HG03159 (cell line): ENCODE measurements around the gene PARN.
A peak's percentile ranks its signal among the peaks of the same experiment; 100 is the strongest.
"Not testable (repeated sequence)": the region's sequence is repeated elsewhere in the genome, so short reads cannot be mapped to it uniquely, and the experiment has no call there.

ENCODE experiments used
- ATAC-seq: cut with Tn5 transposase; IDR thresholded peaks from one replicate; pipeline ENCODE4 v1.9.1; 2021; ENCODE audit warnings: mild to moderate bottlenecking, moderate library complexity; ENCODE audit not compliant: unreplicated experiment

Gene PARN

DNA sequence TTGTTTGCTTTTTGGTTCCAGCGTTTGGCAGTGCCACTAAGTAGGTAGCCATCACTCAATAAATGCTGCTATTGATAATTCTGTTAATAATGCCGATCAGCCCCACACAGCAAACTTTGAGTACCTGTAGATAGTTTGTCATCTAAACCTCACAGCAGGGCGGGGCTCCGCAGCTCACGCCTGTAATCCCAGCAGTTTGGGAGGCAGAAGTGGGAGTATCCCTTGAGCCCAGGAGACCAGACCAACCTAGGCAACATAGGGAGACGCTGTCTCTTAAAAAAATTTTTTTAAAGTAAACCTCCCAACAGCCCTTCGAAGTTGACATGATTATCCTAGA is 4.3 kb upstream of the PARN start:
- ATAC-seq, result no peak

DNA sequence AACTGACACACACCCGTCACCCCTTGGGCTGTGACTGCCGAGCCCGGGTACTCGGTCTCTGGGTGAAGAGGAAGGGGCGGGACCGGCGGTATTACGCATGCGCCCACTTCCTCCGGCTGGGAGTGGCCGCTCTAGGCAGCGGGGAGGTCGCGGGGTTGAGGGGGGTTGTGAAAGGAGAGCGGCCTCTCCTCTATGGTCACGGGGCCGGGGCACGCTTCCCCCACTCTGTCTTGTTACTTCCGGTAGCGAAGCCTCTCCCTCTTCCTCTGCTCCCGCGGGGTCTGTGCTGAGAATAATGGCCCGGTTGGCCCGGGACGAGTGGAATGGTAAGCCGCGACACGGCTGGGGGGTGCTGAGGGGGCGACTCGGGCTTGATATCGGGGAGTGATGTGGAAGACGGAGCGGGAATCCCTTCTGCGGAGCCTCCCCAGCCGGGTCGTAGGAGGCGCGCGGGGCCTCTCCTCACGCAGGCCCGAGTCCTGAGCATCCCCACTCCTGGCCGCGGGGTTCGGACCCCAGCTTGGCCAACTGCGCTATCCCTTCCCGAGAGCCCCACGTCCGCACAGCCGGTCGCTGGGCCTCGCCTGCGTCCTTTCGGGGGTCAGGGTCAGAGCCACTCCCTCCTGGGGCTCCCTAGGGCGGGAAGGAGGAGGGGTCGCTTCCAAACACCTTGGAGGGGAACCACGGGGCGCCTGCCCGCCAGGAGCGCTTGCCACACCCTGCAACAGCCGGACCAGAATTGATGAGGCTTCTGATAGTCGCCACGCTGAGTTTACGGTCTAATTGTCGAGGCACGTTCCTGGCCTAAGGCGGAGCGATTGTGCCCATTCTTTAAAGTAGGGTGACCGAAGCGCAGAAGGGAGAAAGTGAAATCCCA is 2.9 kb upstream of the PARN start, which contains the start of gene BFAR:
Gene BFAR, plus strand, starts transcription at position 259 of the 877 bp plus-strand sequence. CDS start 11,396 bp downstream, outside the sequence.
- ATAC-seq, result peak; percentile 70

DNA sequence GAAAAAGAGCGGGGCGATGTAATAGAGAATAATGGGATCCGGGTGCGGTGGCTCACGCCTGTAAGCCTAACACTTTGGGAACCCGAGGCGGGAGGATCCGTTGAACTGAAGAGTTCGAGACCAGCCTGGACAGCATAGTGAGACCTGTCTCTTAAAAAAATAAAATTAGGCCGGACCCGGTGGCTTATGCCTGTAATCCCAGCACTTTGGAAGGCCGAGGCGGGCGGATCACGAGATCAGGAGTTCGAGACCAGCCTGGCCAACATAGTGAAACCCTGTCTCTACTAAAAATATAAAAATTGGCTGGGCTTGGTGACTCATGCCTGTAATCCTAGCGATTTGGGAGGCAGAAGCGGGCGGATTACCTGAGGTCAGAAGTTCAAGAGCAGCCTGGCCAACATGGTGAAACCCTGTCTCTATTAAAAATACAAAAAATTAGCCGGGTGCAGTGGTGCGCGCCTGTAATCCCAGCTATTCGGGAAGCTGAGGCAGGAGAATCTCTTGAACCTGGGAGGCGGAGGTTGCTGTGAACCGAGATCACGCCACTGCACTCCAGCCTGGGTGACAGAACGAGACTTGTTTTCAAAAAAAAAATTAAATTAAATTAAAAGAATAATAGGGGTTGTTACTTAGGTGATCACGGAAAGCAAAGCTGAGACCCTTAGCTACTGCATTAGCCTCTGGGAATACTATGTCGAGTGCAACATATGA is 715 bp upstream of the PARN start:
- not testable (repeated sequence) for ATAC-seq

DNA sequence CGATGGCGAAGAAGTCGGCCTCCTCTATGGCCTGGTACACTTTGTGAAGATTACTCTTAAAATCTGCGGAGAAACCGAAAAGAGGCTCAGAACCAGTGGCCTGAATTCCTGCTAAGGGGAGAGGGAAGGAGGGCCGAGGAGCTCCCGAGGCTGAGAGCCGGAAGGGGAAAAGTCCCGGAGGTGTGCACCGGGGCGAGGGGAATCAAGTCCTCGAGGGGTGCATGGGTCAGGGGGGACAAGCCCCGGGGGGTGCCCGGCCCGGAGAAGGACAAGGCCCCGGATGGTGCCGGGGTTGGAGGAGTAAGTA is 495 bp downstream of the PARN start:
- ATAC-seq, result no peak

DNA sequence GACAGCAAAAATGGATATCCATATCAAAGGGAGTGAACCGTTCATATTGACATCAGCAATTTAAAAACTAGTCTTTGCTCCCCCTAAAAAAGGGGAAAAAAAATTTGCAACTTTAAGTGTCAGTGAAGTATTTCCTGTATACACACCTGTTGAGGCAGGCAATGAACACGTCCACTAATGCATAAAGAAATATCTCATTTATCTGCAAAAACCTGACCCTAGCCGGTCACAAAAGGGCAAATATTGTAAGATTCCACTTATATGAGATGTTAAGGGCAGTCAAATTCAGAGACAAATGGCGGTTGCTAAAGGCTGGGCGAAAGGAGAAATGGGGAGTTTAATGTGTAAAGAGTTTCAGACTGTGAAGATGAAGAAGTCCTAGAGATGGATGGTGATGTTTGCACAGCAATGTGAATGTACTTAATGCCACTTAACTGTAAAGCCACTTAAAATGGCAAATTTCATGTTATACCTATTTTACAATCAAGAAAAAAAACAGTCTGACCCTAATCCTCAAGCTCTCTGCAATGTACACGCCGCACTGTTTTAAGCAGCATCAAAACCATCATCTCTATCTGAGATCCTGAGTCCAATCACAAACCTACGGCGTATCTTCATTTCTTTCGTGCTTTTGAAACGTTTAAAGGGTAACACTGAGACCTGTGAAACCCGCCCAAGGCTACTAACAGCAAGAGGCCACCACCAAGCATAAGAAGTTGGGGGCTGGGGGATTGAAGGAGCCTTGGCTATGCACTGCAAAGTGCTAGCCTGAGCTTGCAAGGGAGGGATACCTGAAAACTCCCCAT is 1.1 kb downstream of the PARN start:
- ATAC-seq, result no peak

DNA sequence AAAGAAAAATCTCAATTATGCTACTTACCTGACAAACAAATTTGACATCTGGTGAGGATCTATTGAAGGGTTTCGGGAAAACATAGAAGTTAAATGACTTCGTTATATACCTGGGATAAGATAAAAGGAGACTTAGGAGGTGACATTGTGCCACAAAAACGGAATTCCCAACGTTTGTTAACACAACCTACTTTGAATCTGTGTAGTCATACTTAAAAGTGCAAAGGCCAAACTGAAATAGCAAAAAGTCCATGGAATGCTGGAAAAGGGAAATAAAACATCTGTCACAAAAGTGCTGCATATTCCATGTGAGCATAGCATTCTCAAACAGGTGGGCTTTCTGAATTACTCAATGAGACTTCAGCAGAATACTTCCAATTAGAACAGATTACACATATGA is 3.0 kb downstream of the PARN start:
- no peak for ATAC-seq

DNA sequence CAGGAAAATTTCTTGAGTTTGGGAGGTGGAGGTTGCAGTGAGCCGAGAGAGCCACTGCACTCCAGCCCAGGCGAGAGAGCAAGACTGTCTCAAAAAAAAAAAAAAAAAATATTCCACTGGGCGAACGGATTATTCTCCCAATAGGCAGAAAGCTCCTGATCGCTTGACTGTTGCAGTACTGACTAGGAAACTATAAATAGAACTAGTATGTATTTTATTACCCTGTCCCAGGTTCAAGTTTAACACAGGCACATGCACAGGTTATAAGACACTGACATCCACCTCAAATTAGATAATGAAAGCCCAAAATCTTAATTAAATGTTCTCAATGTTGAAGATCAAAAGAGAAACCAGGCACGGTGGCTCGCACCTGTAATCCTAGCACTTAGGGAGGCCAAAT is 11.5 kb downstream of the PARN start:
- no peak for ATAC-seq

DNA sequence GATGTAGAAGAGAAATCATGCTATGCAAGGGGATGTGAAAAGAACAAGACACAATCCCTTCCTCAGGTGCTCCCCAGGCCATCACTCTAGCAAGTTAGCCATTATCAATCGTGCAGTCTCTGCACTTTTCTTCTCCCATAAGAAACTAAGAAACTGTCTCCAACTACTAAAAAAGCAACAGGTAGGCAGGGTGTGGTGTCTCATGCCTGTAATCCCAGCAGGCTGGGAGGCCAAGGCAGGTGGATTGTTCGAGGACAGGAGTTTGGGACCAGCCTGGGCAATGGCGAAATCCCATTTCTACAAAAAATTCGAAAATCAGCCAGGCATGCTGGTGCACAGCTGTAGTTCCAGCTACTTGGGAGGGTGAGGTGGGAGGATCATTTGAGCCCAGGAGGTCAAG is 13.8 kb downstream of the PARN start:
- no peak for ATAC-seq

DNA sequence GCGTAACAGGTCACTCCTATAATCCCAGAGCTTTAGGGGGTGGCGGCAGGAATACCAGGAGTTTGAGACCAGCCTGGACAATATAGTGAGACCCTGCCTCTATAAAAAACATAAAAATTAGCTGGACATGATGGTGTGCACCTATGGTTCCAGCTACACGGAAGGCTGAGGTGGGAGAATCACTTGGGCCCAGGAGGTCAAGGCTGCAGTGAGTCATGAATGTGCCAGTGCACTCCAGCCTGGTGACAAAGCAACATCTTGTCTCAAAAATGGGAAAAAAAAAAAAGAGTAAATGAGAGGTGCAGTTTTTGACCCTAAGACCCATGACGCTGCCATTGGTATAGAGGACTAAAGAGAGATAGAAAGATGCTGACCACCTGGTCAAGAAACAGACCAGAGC is 16.1 kb downstream of the PARN start:
- no peak for ATAC-seq

DNA sequence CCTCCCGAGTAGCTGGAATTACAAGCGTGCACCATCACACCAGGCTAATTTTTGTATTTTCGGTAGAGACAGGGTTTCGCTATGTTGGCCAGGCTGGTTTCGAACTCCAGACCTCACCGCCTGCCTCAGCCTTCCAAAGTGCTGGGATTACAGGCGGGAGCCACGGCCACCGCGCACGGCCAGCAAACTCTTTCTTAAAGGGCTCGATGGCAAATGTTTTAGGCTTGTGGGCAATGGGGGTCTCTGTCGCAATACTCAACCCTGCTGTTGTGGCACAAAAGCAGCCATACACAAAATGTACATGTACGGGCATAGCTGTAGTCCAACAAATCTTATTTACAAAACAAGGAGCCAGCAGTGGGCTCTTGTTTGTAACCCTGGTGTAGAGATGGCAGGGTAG is 18.4 kb downstream of the PARN start:
- no peak for ATAC-seq

DNA sequence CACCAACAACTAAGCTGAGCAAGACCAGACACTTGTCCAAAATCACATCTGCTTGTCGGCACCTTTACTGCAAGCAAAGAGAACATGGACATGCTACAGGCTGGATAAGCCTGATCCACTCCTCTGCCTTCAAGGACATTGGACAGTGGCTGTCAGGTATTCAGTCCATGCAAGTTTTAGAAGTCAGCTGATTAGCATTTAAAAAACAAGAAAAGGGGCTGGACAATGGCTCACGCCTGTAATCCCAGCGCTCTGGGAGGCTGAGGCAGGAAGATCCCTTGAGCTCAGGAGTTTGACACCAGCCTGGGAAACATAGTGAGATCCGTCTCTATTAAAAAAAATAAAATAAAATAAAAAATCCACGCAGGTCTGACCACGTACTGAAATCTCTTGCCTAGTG is 20.3 kb downstream of the PARN start:
- ATAC-seq, result no peak

DNA sequence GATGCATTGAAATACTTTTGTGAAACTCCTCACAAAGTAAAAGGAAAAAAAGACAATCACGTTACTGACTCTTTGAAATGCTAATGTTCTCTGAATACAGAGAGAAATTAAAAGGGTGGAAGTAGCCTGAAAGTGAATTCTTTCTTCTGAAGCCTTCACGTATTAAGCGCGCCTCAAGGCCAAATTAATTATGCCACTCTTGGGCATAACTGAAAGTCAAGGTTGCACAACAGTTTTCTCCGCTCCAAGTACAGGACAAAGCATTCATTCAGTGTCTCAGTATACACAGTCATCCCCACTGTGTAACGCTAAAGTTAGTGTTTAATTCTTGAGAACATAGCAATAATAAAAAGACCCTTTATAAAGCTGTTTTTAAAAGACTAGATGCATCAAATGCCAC is 21.5 kb downstream of the PARN start:
- ATAC-seq, result no peak

DNA sequence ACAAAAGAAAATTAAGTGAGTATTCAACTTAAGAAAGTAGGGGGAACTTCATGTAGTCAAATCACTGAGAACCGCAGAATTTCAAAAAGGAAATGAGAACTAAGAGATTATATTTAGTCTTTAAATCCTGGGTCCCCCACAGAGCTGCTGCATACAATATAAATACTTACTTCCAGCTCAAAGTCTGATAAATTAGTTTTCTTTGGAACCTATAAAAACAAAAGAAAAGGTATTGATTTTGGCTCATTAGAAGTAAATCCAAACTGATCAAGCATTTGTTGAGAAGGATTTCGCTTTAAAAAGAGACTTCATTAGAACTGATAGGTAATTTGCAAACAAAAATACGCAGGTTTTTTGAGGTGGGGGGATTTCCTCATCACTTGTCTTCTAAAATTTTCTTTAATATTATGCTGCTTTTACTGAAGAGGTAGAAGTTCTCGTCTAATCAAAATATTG is 21.9 kb downstream of the PARN start:
- no peak for ATAC-seq

DNA sequence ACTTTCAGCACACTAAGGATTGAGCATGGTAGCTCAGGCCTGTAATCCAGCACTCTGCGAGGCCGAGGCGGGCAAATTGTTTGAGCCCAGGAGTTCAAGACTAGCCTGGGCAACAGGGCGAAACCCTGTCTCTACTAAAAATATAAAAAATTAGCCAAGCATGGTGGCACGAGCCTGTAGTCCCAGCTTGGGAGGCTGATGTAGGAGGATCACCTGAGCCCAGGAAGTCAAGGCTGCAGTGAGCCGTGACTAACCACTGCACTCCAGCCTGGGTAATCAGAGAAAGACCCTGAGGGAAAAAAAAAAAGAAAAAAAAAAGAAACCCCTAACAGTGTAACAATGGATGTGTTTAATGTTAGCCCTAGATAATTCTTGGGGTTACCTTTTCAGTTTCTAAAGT is 24.0 kb downstream of the PARN start:
- ATAC-seq, result no peak

DNA sequence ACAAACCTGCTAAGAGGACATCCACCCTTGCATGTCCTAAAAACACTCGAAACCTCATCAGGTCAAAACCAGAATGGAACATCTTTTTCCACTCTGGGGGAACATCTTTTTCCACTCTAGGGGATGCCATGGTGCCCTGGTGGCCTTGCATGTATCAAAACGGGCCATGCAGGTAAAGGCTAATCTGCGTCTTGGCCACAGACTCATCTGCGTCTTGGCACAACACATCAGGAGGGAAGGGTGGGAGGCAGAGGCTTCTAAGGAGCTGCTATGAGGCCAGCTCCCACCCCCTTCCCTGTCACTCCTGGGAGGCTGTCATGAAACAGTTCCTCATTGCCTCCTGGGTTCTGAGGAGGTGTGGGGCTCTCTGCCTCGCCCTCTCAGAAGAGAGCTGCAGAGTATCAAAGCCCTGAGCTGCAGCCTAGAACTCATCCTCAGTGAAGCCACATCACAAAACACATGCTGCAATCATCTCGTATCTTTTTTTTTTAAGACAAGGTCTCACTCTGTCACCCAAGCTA is 27.6 kb downstream of the PARN start:
- ATAC-seq, result no peak

DNA sequence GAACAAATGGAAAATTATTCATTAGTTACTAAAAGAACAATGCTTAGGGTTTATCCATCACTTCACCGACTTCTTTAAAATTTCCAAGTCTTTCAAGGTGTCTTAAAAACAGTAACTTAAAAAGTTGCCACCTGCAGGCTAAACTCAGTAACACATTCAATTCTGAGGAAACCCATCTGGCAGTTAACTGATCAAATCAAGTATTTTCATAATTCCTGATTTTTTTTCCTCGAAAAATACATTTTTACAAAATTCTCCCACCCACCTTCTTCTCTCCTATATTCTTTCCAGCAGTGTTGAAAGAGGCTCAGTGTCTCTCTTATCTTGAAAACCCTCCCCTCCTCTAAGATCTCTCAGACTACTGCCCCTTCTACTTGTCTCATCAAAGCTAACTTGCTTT is 29.9 kb downstream of the PARN start:
- no peak for ATAC-seq

DNA sequence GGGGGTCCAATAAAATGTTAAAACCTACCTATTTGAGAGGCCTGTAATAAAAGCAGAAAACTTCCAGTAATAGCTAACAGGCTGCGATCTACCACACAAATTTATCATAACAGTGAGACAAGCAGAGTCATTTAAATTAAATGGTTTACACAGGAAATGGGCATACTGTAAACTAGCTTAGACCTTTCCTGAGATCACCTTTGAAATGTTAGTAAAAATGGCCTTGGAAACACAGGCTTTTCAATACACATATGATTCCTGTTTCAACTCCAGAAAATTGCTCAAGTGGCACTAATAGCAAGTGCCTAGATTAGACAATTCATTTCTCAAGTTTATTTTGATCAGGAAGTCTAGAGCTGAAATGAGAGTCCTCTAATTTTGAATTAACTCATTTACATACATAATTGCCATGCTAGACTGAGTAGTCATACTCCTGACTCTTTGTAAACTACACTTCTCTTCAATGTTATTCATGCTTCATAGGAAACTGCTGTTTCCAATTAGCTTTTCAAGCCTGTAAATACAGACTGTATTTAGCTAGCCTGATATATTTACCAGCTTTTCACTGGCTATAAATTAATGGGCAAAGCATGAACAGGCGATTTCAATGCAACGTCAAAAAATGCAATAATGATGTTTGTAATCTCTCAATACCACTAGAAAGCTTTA is 43.3 kb downstream of the PARN start:
- ATAC-seq, result no peak

DNA sequence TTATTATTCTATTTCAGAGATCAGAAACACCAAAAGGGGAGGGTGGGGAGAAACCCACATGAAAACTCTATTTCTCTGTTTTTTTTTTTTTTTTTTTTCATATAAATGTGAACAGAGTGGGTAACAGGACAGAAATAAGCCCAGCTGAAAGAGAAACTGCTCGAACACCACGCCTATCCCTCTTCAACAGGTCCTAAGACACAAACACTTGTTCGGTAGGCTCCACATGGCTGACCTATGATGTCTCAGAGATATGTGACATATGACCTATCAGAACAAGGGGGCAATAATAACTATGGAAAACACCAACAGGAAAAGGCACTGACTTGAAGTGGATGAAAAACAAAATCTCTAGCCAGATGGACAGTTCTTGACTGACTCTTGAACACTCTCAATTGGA is 44.8 kb downstream of the PARN start:
- no peak for ATAC-seq

DNA sequence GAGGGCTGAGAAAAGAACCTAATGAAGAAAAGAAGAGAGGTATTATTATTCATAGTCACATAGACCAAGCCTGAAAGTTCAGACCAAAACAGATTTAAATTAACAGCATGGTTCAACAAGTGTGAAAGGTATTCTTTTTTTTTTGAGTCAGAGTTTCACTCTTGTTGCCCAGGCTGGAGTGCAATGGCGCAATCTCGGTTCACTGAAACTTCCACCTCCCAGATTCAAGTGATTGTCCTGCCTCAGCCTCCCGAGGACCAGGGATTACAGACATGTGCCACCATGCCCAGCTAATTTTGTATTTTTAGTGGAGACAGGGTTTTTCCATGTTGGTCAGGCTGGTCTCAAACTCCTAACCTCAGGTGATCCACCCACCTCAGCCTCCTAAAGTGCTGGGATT is 49.1 kb downstream of the PARN start:
- ATAC-seq, result not testable (repeated sequence)

DNA sequence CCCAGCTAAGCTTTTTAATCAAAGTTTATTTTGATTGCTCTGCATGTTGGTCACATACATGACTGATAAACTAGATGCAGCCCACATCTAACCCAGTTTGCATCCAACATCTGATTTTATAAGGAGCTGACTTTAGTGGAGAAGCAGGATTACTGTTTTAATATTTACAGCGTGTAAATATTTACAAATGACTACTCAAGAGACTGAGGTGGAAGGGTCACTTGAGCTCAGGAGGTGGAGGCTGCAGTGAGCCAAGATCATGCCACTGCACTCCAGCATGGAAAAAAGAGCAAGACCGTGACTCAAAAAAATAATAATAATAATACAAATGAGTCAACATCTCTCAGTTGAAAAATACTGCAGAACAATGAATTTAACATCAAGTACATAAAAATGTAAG is 50.8 kb downstream of the PARN start:
- no peak for ATAC-seq

DNA sequence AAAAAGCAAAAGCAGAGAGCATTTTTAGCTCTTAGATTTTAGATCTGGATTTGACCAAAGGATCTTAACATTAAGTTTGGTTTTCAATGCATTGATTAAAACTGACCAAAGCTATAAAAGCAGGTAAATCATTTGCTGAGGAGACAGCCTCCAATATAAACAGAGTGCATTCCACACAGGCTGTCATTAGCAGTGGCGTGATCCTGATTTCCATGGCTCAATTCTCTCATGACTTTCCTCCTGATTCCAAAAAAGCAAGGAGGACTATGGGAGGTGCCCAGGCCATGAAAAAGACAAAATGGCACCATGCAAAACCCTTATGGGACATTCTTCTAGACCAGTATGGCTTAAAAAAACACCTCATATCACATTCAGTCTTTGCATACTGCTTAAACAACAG is 53.5 kb downstream of the PARN start:
- ATAC-seq, result no peak
